Measurements from ENCODE around the gene PDZRN3. TPM values are rescaled to one million over a fixed set of nuclear protein-coding genes. Genes with fewer than 3 reads are reported as not detected.

The PDZRN3 gene
- total RNA-seq, 3 donors from 2014 or later, result 0.13 to 0.23 (median 0.22) TPM

- DNase-seq, result no peak
- H3K4me3 Mint-ChIP-seq, result no peak overlapping the region
- H3K9me3 Mint-ChIP-seq, result no peaks in the 10 kb centered on the region
- no peaks in the 10 kb centered on the region for H3K4me1 Mint-ChIP-seq (ENCODE audit: low read depth)
- no peak for ATAC-seq
- H3K36me3 Mint-ChIP-seq (ENCODE audit: insufficient read depth), result no peaks in the 10 kb centered on the region
- H3K27me3 Mint-ChIP-seq (ENCODE audit: low read depth), result peaks cover 6% of the 10 kb centered on the region
Measured at GRCh38 chr3:73499787-73500186, 125.0 kb downstream of the PDZRN3 start.

- peaks cover 9% of the 10 kb centered on the region for H3K27me3 Mint-ChIP-seq (ENCODE audit: low read depth)
- no peaks in the 10 kb centered on the region for H3K36me3 Mint-ChIP-seq (ENCODE audit: insufficient read depth)
- ATAC-seq (peak in 1 of 2 donors; percentile 32), DNase-seq (no peak)
- no peaks in the 10 kb centered on the region for H3K9me3 Mint-ChIP-seq
- no peaks in the 10 kb centered on the region for H3K4me1 Mint-ChIP-seq (ENCODE audit: low read depth)
- H3K4me3 Mint-ChIP-seq, result no peak overlapping the region
Measured at GRCh38 chr3:73498764-73499622, 125.7 kb downstream of the PDZRN3 start.

DNA sequence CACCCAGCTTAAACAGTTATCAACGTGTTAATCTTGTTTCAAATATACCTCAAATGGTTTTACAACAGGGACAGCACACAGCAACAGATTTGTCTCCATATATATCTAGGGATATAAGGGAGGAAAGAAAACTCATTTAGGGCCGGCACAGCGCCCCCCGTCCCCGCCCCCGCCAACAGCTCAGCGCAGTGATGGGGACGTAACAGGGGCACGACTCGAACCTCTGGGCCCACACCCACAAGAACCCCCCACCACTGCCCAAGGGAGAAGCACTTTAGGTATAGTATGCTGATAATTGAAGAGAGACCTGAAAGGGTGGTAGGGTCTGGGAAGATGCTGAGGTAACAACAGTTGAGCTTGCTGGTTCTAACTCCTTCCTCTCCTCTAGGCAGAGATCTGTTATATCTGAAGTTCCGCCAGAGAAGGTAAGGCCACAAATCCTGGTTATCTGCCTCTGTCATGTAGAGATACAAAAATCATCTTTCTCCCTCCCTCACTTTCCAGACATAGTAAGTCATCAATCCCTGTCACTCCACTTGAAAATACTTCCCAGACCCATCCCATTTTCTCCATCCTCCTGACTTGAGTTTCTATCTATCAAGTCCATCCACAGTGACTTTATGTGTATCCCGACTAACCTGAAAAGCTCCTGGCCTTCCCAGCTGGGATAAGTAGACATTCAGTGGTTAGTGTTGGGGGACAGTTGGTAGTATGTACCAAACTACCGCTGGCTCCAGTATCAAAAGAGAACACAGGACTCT is 126.9 kb downstream of the PDZRN3 start:
- Mint-ChIP-seq H3K4me1 (ENCODE audit: low read depth) (no peaks in the 10 kb centered on the region), H3K4me3 (no peak overlapping the region), H3K36me3 (ENCODE audit: insufficient read depth) (no peaks in the 10 kb centered on the region), H3K27me3 (ENCODE audit: low read depth) (peaks cover 10% of the 10 kb centered on the region), H3K9me3 (no peaks in the 10 kb centered on the region)
- no peak for ATAC-seq
- DNase-seq, result no peak

GRCh38 chr3:73493543-73494308 is 131.0 kb downstream of the PDZRN3 start:
- ATAC-seq, result no peak
- Mint-ChIP-seq H3K27me3 (ENCODE audit: low read depth) (peaks cover 5% of the 10 kb centered on the region), H3K9me3 (no peaks in the 10 kb centered on the region), H3K36me3 (ENCODE audit: insufficient read depth) (no peaks in the 10 kb centered on the region), H3K4me1 (ENCODE audit: low read depth) (no peaks in the 10 kb centered on the region), H3K4me3 (no peak overlapping the region)
- no peak for DNase-seq

GRCh38 chr3:73492186-73492585 is 132.6 kb downstream of the PDZRN3 start:
- Mint-ChIP-seq H3K9me3 (no peaks in the 10 kb centered on the region), H3K4me1 (ENCODE audit: low read depth) (no peaks in the 10 kb centered on the region), H3K27me3 (ENCODE audit: low read depth) (peaks cover 5% of the 10 kb centered on the region), H3K36me3 (ENCODE audit: insufficient read depth) (no peaks in the 10 kb centered on the region), H3K4me3 (no peak overlapping the region)
- DNase-seq, result no peak
- no peak for ATAC-seq

DNA sequence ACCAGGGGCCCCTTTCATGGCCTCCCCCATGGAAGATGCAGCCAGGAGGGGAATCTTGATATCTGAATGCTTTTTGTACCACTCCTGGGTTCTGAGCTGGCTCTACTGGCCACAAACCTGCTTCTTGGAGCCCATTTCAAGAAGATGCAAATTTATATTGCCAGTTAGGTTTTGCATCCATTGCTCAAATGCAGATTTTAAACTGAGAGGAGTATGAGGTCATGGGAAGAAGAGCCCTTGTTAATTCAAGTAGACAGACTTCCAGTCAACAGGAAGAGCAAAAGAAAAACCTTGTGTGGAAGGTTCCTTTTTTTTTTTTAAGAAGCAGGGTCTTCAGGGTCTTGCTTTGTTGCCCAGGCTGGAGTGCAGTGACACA is 133.5 kb downstream of the PDZRN3 start:
- Mint-ChIP-seq H3K4me1 (ENCODE audit: low read depth) (no peaks in the 10 kb centered on the region), H3K9me3 (no peaks in the 10 kb centered on the region), H3K36me3 (ENCODE audit: insufficient read depth) (no peaks in the 10 kb centered on the region), H3K4me3 (no peak overlapping the region), H3K27me3 (ENCODE audit: low read depth) (peaks cover 5% of the 10 kb centered on the region)
- DNase-seq (no peak), ATAC-seq (no peak)

DNA sequence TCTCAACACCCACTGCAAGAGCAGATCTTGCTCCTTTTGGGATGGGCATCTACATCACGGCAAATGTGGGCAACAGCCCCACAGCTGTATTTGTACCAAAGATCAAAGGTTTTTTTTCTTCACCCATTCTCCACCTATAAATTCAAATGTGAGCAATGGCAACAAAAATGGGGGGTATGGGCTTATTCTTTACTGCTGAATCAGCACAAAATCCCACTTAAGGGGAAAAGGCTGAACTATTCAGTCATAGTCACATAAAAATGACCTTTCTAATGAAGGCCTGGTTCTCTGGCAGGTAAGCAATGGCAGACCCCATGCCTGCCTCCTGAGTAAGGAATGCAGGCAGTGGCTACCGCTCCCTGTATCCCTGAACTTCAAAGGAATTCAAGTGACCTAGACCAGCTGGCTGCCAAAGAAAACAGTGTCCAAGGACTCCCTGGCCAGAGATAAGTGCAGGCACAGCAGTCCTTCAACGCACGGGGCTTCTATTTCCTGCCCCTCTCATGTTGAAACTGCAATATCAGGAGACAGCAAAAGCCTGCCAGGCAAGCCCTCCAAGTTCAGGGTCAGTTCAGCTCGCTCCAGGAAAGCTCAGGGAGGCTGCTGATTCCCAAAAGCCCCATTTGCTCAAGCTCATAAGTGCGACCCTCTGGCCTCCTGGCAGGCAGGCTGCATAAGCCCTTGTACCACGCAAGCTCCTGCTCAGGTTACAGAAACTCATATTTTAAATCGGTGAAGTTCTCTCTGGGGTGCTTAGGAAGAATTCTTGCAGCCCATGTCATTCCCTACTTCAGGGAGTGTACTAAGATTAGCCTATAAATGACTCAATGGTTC is 134.1 kb downstream of the PDZRN3 start:
- H3K36me3 Mint-ChIP-seq (ENCODE audit: insufficient read depth), result no peaks in the 10 kb centered on the region
- H3K9me3 Mint-ChIP-seq, result no peaks in the 10 kb centered on the region
- peaks cover 5% of the 10 kb centered on the region for H3K27me3 Mint-ChIP-seq (ENCODE audit: low read depth)
- no peak overlapping the region for H3K4me3 Mint-ChIP-seq
- no peak for DNase-seq
- no peaks in the 10 kb centered on the region for H3K4me1 Mint-ChIP-seq (ENCODE audit: low read depth)
- ATAC-seq, result no peak

GRCh38 chr3:73485877-73486330 is 138.8 kb downstream of the PDZRN3 start:
- no peak for ATAC-seq
- H3K27me3 Mint-ChIP-seq (ENCODE audit: low read depth), result peaks cover 3% of the 10 kb centered on the region
- no peaks in the 10 kb centered on the region for H3K36me3 Mint-ChIP-seq (ENCODE audit: insufficient read depth)
- no peaks in the 10 kb centered on the region for H3K9me3 Mint-ChIP-seq
- no peak for DNase-seq
- H3K4me3 Mint-ChIP-seq, result no peak overlapping the region
- no peaks in the 10 kb centered on the region for H3K4me1 Mint-ChIP-seq (ENCODE audit: low read depth)

- Mint-ChIP-seq H3K4me1 (ENCODE audit: low read depth) (no peaks in the 10 kb centered on the region), H3K36me3 (ENCODE audit: insufficient read depth) (no peaks in the 10 kb centered on the region), H3K4me3 (no peak overlapping the region), H3K9me3 (no peaks in the 10 kb centered on the region), H3K27me3 (ENCODE audit: low read depth) (peaks cover 3% of the 10 kb centered on the region)
- DNase-seq, result no peak
- no peak for ATAC-seq
Measured at GRCh38 chr3:73484656-73485248, 140.0 kb downstream of the PDZRN3 start.

- H3K4me3 Mint-ChIP-seq, result no peak overlapping the region
- no peaks in the 10 kb centered on the region for H3K4me1 Mint-ChIP-seq (ENCODE audit: low read depth)
- no peak for DNase-seq
- H3K9me3 Mint-ChIP-seq, result no peaks in the 10 kb centered on the region
- no peak for ATAC-seq
- peaks cover 4% of the 10 kb centered on the region for H3K27me3 Mint-ChIP-seq (ENCODE audit: low read depth)
- H3K36me3 Mint-ChIP-seq (ENCODE audit: insufficient read depth), result no peaks in the 10 kb centered on the region
Measured at GRCh38 chr3:73481888-73482287, 142.9 kb downstream of the PDZRN3 start.

DNA sequence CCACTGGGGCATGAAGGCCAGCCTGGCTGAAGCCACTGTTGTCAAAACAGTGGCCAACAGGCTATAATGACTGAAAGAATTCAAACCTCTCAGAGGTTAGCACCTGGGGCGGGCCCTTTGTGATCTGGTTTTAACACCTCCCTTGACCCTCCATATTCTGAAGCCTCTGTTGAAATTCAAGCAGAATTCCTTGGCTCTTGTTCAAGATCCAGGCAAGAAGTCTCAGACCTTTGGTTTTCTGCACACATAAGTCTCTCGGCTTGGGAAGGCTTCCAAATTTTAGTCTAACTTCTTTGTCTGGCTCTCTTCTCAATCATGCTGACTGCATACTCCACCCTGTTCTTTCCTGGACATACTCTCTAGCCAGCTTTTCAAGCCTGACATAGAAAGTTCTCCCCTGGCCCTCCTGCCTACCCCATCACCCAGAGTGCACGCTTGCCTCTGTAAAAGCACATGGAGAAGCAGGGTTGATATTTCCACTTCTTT is 144.5 kb downstream of the PDZRN3 start:
- DNase-seq (no peak), ATAC-seq (no peak)
- H3K27me3 Mint-ChIP-seq (ENCODE audit: low read depth), result peaks cover 4% of the 10 kb centered on the region
- no peak overlapping the region for H3K4me3 Mint-ChIP-seq
- H3K4me1 Mint-ChIP-seq (ENCODE audit: low read depth), result no peaks in the 10 kb centered on the region
- H3K36me3 Mint-ChIP-seq (ENCODE audit: insufficient read depth), result no peaks in the 10 kb centered on the region
- H3K9me3 Mint-ChIP-seq, result no peaks in the 10 kb centered on the region

DNA sequence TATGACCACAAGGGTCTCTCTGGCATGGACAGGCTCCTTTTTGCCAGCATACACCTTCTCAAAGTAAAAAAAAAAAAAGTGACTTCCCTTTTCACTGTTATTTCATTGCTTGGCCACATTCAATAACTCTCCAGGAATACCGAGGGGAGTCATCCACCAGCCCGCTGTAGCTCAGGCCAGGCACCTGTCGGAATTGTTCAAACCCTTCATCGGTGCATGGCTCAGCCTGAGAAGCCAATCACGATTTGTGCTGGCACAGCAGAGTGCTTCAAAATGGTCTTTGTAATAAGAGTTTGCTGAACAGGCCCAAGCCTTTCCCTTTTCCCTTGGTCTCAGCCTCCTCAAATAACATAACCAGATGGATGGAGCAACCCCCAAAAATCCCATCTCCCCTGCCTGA is 145.4 kb downstream of the PDZRN3 start:
- H3K4me3 Mint-ChIP-seq, result no peak overlapping the region
- H3K4me1 Mint-ChIP-seq (ENCODE audit: low read depth), result no peaks in the 10 kb centered on the region
- H3K36me3 Mint-ChIP-seq (ENCODE audit: insufficient read depth), result no peaks in the 10 kb centered on the region
- DNase-seq (no peak), ATAC-seq (no peak)
- no peaks in the 10 kb centered on the region for H3K9me3 Mint-ChIP-seq
- H3K27me3 Mint-ChIP-seq (ENCODE audit: low read depth), result peaks cover 7% of the 10 kb centered on the region

- H3K36me3 Mint-ChIP-seq (ENCODE audit: insufficient read depth), result no peaks in the 10 kb centered on the region
- no peak overlapping the region for H3K4me3 Mint-ChIP-seq
- no peaks in the 10 kb centered on the region for H3K4me1 Mint-ChIP-seq (ENCODE audit: low read depth)
- peaks cover 6% of the 10 kb centered on the region for H3K27me3 Mint-ChIP-seq (ENCODE audit: low read depth)
- no peaks in the 10 kb centered on the region for H3K9me3 Mint-ChIP-seq
- no peak for DNase-seq
- ATAC-seq, result no peak
Measured at GRCh38 chr3:73478858-73479257, 145.9 kb downstream of the PDZRN3 start.
